NCI-H1417 (cell line): ENCODE data around the gene ABCA7.
"Not testable (repeated sequence)": the region's sequence is repeated elsewhere in the genome, so short reads cannot be mapped to it uniquely, and the experiment has no call there.

ENCODE experiments used
- DNase-seq, 3 experiments: peaks; one replicate each; lab custom pipeline; 2025; lab: John Stamatoyannopoulos, UW

Gene ABCA7

DNA sequence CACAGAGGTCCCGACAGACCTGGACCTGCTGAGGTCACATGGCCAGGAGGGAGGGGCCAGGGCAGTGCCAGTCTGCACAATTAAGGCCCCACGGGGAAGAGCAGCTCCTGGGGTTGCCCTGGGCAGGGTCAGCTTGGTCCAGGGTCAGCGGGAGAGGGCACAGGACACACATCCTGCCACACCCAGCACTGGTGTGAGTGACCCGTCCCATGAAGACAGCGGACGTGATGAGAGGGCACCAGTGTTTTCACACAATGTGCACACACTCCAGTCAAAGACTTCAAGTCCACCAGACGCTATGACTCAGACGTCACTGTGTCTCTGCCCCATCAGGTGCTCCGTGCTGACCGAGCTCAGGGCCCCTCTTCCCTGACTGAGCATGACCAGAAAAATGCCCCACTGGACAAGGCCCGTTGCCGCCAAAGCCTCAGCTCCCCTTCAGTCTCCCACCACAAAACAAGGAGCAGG lies 23.2 kb upstream of the ABCA7 start:
- no peak for DNase-seq

- no peak for DNase-seq
Measured at GRCh38 chr19:1017115-1017905, 22.6 kb upstream of the ABCA7 start.

DNA sequence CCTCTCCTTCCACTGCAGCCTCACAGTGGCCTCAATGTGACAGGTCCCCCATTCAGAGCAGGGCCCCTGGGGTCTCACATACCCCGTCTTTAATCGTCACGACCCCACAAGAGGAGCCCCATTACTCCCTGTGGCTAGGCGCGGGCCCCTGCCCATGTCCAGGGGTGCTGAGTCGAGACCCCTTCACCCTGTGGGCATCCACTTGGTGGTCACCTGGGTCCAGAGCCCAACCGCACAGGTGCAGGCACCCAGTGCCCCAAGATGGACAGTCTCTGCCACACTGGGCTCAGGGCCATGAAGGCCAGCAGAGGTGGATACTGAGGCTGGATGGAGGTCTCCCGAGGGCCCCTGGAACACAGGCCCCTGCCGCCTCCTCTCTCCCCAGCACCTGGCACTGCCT lies 22.0 kb upstream of the ABCA7 start:
- no peak for DNase-seq

DNA sequence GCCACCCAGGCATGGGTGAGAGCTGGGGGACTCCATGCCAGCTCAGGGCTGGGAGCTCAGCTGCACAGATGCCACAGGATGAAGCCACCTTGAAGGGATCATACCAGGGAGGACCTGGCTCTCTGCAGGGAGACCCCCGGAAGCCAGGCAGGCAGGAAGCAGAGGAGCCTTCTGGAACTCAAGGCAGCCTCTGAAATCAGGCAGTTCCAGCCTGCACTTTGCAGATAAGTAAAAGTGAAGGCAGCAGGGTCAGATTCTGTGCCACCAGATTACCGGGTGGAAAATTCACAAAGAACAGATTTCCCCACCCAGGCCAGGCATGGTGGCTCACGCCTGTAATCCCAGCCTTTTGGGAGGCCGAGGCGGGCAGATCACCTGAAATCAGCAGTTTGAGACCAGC lies 21.5 kb upstream of the ABCA7 start:
- DNase-seq, result no peak

DNA sequence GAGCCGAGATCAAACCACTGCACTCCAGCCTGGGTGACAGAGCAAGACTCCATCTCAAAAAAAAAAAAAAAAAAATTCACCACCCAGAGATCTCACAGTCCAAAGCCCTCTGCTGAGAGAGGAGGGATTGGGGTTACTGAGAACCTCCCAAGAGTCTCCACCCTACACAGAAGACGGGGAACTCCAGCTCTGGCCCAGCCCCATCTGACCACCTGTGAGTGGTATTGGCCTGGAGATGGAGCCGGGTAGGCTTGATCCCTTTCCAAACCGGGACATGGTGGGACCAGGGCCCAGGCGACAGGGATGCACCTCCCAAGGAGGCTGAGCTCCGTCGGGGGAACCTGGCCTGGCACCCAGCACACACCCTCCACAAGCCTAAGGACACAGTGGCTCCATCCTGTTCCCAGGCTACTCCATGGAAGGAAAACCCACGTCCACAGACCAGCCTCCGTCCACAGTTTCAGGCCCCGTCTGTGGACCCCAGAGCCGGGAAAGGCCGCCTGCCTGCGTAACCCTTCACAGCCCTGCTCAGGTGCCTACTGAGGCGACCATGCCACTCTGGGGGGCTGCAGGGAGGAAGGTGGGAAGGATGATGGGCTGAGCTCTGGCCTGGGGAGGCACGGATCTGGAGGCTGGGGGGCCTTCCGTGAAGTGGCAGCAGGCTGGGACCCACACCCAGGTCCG lies 20.8 kb upstream of the ABCA7 start:
- DNase-seq, result no peak

DNA sequence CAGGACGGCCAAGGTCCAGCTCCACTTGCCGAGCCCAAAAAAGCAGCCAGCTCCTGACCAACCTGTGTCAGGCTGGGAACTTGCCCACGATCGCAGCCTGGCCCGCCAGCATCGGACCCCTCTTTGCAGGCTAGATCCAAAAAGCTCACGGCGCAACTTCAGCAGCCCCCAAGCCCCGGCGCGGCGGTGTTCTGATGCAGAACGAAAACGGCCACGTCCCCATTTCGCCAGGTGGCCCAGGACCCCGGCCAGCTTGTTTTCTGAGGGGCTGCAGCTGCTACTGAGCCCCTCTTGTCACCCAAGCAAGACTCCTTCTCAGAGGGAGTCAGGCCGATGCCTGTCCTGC lies 20.3 kb upstream of the ABCA7 start:
- DNase-seq, result no peak

DNA sequence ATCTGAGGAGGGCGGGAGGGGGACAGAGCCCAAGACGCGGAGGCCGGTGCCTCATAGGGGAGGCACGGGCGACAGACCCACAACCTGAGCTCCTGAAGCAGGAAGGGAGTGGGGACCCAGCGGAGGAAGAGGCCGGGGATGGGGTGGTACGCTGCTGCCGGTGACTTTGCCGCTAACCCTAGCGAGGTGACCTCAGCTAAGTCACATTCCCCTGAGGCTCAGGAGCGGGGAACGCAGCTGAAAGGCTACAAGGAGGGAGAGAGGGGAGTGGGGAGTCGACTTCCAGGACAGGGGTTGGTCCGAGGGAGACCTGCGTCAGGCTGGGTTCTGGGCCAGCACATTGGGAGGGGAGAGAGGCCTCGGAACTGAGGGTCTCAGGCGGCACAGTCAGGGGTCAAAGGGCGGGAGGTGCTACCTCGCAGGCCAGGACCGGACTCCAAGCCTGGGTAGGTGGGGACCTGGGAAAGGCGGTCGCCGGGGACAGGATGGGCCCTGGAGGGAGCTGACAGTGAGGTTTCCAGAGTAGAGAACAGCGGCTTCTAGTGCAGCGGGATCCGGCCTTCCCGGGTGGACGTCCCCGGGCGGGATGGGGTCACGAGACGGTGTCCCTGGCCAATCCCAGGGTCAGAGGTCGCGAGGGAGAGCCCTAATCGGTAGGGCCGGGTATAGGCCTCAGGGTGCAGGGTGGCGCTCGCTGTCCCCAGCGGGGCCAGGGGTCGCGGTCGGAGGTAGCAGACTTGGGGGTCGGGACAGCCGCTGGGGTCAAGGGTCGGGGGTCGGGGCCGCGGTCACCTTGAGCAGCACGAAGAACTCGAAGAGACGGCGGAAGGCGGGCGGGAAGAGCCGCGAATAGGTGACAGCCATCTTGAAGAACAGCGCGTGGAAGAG lies 19.7 kb upstream of the ABCA7 start:
- no peak for DNase-seq

- peak; percentile 98 to 100 (median 100) for DNase-seq
Measured at GRCh38 chr19:1020868-1021425, 19.0 kb upstream of the ABCA7 start, which contains the start of gene TMEM259. TSS of gene TMEM259 (minus strand) at chr19:1021123. CDS start at chr19:1020996, 127 bp downstream.

- DNase-seq, result not testable (repeated sequence)
Measured at GRCh38 chr19:1023883-1024188, 16.1 kb upstream of the ABCA7 start.

- DNase-seq, result not testable (repeated sequence)
Measured at GRCh38 chr19:1025080-1025479, 14.8 kb upstream of the ABCA7 start.

GRCh38 chr19:1025960-1026782 lies 13.7 kb upstream of the ABCA7 start, which contains the start of gene CNN2:
TSS of gene CNN2 (plus strand) at chr19:1026608. CDS start at chr19:1026662, 54 bp downstream.
- no peak for DNase-seq

GRCh38 chr19:1026783-1027649 lies 12.9 kb upstream of the ABCA7 start:
- DNase-seq, result no peak

DNA sequence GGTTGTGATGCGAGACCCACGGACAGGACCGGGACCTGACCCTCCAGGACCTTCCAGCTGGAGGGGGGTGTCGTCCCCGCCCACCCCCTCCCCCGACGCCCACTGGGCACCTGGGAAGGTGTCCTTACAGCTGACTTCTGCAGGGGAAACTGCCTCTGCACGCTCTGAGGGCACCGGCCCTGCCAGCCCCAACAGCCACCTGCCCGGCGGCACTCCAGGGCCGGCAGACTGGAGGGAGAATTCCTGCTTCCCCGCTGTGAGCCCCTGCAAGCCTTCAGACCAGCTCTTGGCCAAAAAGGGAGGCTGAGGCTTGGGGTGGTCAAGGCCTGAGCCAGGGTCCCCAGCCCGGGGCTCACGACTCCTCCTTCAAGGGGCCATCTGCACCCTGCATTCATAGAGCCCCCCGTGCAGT lies 12.3 kb upstream of the ABCA7 start:
- DNase-seq, result peak in 2 of 3 experiments; percentile 57 to 62

DNA sequence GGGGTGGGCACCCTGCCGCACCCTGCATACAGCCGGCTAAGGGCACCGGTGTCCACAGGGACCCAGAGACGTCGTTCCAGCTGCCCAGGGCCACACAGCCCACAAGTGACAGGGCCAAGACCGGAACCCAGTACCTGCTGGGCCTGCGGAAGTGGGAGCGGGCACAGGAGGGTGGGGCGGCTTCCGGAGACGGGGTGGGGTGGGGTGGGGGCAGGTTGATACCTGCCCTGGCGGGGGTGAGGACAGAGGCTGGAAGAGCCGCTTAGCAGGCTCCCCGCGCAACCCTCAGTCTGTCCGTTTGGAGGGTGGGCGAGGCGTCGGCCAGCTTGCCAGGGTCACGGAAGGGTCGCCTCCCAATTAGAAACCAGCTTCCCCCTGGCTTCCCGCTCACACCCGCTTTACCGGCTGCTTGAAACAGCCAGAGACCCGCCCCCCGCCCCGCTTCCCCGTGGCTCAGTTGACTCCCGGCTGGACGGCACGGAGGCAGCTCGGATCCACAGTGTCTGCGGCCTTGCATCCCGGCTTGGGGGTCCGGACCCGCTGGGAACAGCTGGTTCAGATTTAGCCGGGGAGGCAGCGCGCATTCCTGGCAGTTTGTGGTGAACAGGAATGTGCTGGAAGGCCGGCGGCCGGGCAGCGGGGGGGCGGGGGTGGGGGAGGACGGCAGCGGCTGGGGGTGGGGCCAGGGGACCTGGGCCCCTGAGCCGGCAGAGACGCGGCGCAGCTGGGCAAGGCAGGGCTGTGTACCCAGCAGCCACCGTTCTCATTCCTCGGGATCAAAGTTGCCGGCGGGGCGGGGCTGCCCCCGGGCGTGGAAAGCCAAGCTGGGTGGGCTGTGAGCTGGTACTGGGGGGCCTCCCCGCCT lies 11.6 kb upstream of the ABCA7 start:
- peak in 2 of 3 experiments; percentile 74 to 84 for DNase-seq

DNA sequence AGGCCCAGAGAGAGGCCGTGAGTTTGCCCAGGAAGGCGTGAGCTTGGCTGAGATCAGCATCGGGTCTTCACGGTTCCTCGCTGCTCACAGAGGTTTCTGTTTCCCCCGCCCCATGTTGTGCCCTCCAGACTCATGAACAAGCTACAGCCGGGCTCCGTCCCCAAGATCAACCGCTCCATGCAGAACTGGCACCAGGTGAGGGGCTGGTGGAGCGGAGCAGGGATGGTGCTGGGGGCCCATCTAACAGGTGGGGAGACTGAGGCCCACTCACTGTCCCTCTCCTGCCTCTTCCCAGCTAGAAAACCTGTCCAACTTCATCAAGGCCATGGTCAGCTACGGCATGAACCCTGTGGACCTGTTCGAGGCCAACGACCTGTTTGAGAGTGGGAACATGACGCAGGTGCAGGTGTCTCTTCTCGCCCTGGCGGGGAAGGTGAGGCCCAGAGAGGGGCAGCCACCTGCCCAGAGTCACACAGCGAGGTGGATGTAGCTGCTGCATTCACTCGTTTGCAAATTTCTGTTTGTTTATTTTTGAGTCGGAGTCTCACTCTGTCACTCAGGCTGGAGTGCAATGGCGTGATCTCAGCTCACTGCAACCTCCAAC lies 7.5 kb upstream of the ABCA7 start:
- no peak for DNase-seq

- no peak for DNase-seq
Measured at GRCh38 chr19:1035998-1036621, 3.8 kb upstream of the ABCA7 start.

DNA sequence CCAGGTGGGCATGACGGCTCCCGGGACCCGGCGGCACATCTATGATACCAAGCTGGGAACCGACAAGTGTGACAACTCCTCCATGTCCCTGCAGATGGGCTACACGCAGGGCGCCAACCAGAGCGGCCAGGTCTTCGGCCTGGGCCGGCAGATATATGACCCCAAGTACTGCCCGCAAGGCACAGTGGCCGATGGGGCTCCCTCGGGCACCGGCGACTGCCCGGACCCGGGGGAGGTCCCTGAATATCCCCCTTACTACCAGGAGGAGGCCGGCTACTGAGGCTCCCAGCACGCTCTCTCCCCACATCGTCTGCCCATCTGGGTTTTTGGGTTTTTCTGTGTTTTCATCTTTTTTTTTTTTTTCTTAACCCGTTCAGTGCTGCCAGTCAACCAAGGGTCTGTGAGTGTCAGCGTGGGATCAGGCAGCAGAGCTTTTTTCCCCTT lies 2.3 kb upstream of the ABCA7 start:
- DNase-seq, result no peak

GRCh38 chr19:1038978-1039645 lies 795 bp upstream of the ABCA7 start:
- no peak for DNase-seq
